Peyer's patch (tissue), 4 donors: Measurements from ENCODE around the gene DEFB118.

ENCODE experiments used
- POLR2A ChIP-seq, 2 donors: fragments of 450-650 bp; IDR thresholded peaks; one replicate each; pipeline ENCODE4 v1.5.1; 2017; ENCODE audit warnings: antibody characterized with exemption in 2 of 2, mild to moderate bottlenecking in 2 of 2, moderate library complexity in 2 of 2
- TF ChIP-seq, protein P1 (sequence below), 6 experiments: fragments of 450-650 bp in 4 of 6; fragments of 200-600 bp in 2 of 6; sonication (generic) in 1 of 6; IDR thresholded peaks; one replicate each; pipeline ENCODE4 v1.5.1; 2017 to 2019; ENCODE audit warnings: antibody characterized with exemption in 6 of 6, mild to moderate bottlenecking in 3 of 6, moderate library complexity in 1 of 6

DNA sequence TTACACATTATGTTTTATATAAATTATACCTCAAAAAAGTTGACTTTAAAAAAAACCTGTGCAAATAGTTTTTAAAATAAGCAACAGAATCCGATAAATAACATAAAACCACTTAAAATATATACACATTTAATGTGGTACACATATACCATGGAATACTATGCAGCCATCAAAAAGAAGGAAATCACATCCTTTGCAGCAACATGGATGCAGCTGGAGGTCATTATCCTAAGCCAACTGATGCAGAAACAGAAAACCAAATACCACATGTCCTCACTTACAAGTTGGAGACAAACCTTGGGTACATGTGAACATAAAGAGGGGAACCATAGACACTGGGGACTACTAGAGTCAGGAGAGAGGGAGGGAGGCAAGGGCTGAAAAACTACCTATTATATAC lies 41.6 kb downstream of the DEFB118 start:
- TF ChIP-seq, protein P1, sequence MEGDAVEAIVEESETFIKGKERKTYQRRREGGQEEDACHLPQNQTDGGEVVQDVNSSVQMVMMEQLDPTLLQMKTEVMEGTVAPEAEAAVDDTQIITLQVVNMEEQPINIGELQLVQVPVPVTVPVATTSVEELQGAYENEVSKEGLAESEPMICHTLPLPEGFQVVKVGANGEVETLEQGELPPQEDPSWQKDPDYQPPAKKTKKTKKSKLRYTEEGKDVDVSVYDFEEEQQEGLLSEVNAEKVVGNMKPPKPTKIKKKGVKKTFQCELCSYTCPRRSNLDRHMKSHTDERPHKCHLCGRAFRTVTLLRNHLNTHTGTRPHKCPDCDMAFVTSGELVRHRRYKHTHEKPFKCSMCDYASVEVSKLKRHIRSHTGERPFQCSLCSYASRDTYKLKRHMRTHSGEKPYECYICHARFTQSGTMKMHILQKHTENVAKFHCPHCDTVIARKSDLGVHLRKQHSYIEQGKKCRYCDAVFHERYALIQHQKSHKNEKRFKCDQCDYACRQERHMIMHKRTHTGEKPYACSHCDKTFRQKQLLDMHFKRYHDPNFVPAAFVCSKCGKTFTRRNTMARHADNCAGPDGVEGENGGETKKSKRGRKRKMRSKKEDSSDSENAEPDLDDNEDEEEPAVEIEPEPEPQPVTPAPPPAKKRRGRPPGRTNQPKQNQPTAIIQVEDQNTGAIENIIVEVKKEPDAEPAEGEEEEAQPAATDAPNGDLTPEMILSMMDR (IDR thresholded peaks at IDR 0.05), result no peak
- TF ChIP-seq POLR2A (IDR thresholded peaks at IDR 0.05), result no peak
